ENCODE data around the gene COX6B2.

Gene COX6B2

GRCh38 chr19:55362990-55363716, 8.6 kb upstream of the COX6B2 start, which contains the start of gene GARIN5B:
Gene GARIN5B, minus strand, starts transcription at chr19:55363260. Its CDS starts 194 bp downstream, at chr19:55363066.
- DNase-seq = no peak

GRCh38 chr19:55362174-55362989, 7.9 kb upstream of the COX6B2 start:
- DNase-seq = no peak

GRCh38 chr19:55360902-55361301, 6.4 kb upstream of the COX6B2 start:
- no peak for DNase-seq

GRCh38 chr19:55358943-55359908, 4.7 kb upstream of the COX6B2 start:
- no peak for DNase-seq

- DNase-seq = no peak
Measured at GRCh38 chr19:55358493-55358892, 4.0 kb upstream of the COX6B2 start.

GRCh38 chr19:55355213-55355821, 798 bp upstream of the COX6B2 start:
- DNase-seq = no peak

GRCh38 chr19:55353803-55354697, 469 bp downstream of the COX6B2 start:
- peak in 7 of 56 donors; percentile 5 to 83 (median 16) for DNase-seq

- DNase-seq = no peak
Measured at GRCh38 chr19:55353356-55353802, 1.1 kb downstream of the COX6B2 start.

GRCh38 chr19:55352549-55353145, 1.9 kb downstream of the COX6B2 start:
- no peak for DNase-seq

GRCh38 chr19:55352040-55352439, 2.5 kb downstream of the COX6B2 start:
- no peak for DNase-seq

GRCh38 chr19:55350620-55351315, 3.8 kb downstream of the COX6B2 start:
- no peak for DNase-seq

- no peak for DNase-seq
Measured at GRCh38 chr19:55348317-55349034, 6.0 kb downstream of the COX6B2 start.

- DNase-seq = no peak
Measured at GRCh38 chr19:55347442-55348009, 7.0 kb downstream of the COX6B2 start.

GRCh38 chr19:55346725-55347441, 7.6 kb downstream of the COX6B2 start:
- DNase-seq = no peak

- DNase-seq = peak in 1 of 56 donors; percentile 6
Measured at GRCh38 chr19:55345818-55346724, 8.4 kb downstream of the COX6B2 start.
